Measurements from ENCODE around the gene CDH4.

CDH4 gene

DNA sequence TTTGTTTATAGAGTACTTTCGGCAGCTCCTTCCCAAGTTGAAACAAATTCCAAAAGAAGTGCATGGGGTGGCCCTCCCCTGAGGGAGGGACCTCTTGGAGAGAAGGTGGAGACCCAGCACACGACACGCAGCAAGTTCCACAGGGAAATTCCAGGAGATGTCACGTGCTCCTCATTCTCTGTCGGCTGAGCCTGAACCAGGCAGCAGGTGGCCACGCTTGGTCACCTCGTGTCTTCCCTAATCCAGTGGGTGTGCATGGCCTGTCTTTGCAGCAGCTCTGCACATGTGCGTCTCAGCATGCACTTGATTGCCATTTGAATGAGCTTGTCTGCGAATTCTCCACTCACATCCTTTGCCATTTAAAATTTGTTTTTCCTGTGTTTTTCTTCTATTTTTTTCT is 357.4 kb downstream of the CDH4 start:
- H3K4me1 ChIP-seq (ENCODE audit: control insufficient read depth in 2 of 2, insufficient read depth in 1 of 2, low read depth in 1 of 2, low read length in 2 of 2) = no peaks in the 10 kb centered on the region
- H2BK12ac ChIP-seq (ENCODE audit: low read length) = no peak overlapping the region
- no peaks in the 10 kb centered on the region for H3K27me3 ChIP-seq (ENCODE audit: control insufficient read depth in 3 of 3, insufficient read depth in 3 of 3, low read depth in 1 of 3, low read length in 3 of 3)
- no peak overlapping the region for H3K4me2 ChIP-seq (ENCODE audit: insufficient read depth, low read length, poor library complexity, severe bottlenecking)
- H3K27ac ChIP-seq (replicated peaks; ENCODE audit: low read length) = no peak overlapping the region
- H2BK120ac ChIP-seq (ENCODE audit: low read depth, low read length) = no peak overlapping the region
- no peak overlapping the region for H2AFZ ChIP-seq (ENCODE audit: low read length)
- H3K23ac ChIP-seq (ENCODE audit: low read depth, low read length, poor library complexity) = no peak overlapping the region
- H3K18ac ChIP-seq (ENCODE audit: low read length) = no peak overlapping the region
- H4K91ac ChIP-seq (ENCODE audit: low read depth, low read length, poor library complexity) = no peak overlapping the region
- H4K8ac ChIP-seq (ENCODE audit: low read depth, low read length) = no peak overlapping the region
- no peak overlapping the region for H2BK5ac ChIP-seq (ENCODE audit: low read length)
- no peak for DNase-seq (ENCODE audit: low spot score)
- H2AK5ac ChIP-seq (ENCODE audit: low read depth, low read length) = no peak overlapping the region
- H3K36me3 ChIP-seq (replicated peaks in 1 of 2; ENCODE audit: control insufficient read depth in 2 of 2, insufficient read depth in 2 of 2, low read length in 2 of 2) = no peaks in the 10 kb centered on the region
- H3K9ac ChIP-seq (ENCODE audit: low read depth, low read length, poor library complexity) = no peak overlapping the region
- peaks cover 6 to 11% of the 10 kb centered on the region in 2 donors for H3K9me3 ChIP-seq (replicated peaks in 1 of 2; ENCODE audit: control insufficient read depth in 2 of 2, insufficient read depth in 1 of 2, low read depth in 1 of 2, low read length in 2 of 2)
- no CpG with 5 or more reads among the region's 9 CpGs for WGBS, 2 donors (ENCODE audit: extremely low coverage in 2 of 2, insufficient read length in 2 of 2, insufficient replicate concordance in 1 of 2)
- no peaks in the 10 kb centered on the region for H3K79me1 ChIP-seq (ENCODE audit: low read depth, low read length)
- H2BK15ac ChIP-seq (ENCODE audit: low read length) = no peak overlapping the region
- H3K14ac ChIP-seq (ENCODE audit: low read length) = no peak overlapping the region
- H3K4me3 ChIP-seq (ENCODE audit: low read length in 2 of 2) = no peak overlapping the region
- H3K4ac ChIP-seq (ENCODE audit: low read length) = no peak overlapping the region

DNA sequence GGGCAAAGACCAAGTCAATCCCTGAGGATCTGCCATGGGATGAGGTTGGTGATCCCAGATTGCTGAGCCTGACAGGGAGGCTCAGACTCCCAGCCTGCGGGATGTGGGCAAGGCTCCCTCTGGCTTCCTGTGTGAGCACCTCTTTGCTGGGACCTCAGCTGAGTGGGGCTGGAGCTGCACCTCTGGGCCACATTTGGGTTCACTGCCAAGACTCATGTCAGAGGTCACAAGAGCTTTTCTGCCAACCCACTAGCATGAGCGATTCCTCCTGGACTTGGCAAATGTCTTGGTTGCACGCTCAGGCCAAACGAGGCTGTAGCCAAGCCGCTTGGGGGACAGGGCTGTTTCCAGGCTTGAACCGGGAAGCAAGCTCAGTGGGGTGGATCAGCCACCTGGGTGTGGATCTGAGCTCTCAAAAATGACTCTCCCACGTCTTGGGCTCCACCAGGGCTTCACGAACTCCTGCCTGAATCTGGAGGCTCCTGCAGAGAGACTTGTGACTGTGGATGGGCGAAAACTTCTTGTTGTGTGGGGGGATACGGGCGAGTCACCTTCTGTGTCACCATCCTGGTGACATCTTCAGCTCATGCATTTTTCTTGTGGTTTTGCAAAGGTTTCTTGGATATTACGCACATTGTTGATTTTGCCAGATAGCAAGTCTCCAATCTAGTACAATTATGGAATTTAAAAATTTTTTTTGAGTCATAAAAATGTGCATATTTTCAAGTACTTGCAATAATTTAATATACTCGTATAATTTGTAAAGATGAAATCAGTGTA is 359.5 kb downstream of the CDH4 start:
- H2BK12ac ChIP-seq (ENCODE audit: low read length) = no peak overlapping the region

GRCh38 chr20:61613917-61614705 is 362.1 kb downstream of the CDH4 start:
- no peak overlapping the region for H2BK15ac ChIP-seq (ENCODE audit: low read length)
- DNase-seq (ENCODE audit: low spot score) = no peak
- H3K4me1 ChIP-seq (ENCODE audit: control insufficient read depth in 2 of 2, insufficient read depth in 1 of 2, low read depth in 1 of 2, low read length in 2 of 2) = peaks cover 0 to 6% of the 10 kb centered on the region in 2 donors
- H2AK5ac ChIP-seq (ENCODE audit: low read depth, low read length) = no peak overlapping the region
- no peak overlapping the region for H3K9ac ChIP-seq (ENCODE audit: low read depth, low read length, poor library complexity)
- H3K27ac ChIP-seq (replicated peaks; ENCODE audit: low read length) = no peak overlapping the region
- no CpG with 5 or more reads among the region's 13 CpGs for WGBS, 2 donors (ENCODE audit: extremely low coverage in 2 of 2, insufficient read length in 2 of 2, insufficient replicate concordance in 1 of 2)
- no peak overlapping the region for H2BK120ac ChIP-seq (ENCODE audit: low read depth, low read length)
- no peak overlapping the region for H3K14ac ChIP-seq (ENCODE audit: low read length)
- H3K9me3 ChIP-seq (replicated peaks in 1 of 2; ENCODE audit: control insufficient read depth in 2 of 2, insufficient read depth in 1 of 2, low read depth in 1 of 2, low read length in 2 of 2) = peaks cover 6 to 19% of the 10 kb centered on the region in 2 donors
- H3K4me2 ChIP-seq (ENCODE audit: insufficient read depth, low read length, poor library complexity, severe bottlenecking) = no peak overlapping the region
- H3K79me1 ChIP-seq (ENCODE audit: low read depth, low read length) = no peaks in the 10 kb centered on the region
- H3K4ac ChIP-seq (ENCODE audit: low read length) = no peak overlapping the region
- no peak overlapping the region for H3K18ac ChIP-seq (ENCODE audit: low read length)
- no peaks in the 10 kb centered on the region for H3K27me3 ChIP-seq (ENCODE audit: control insufficient read depth in 3 of 3, insufficient read depth in 3 of 3, low read depth in 1 of 3, low read length in 3 of 3)
- no peak overlapping the region for H2AFZ ChIP-seq (ENCODE audit: low read length)
- H3K23ac ChIP-seq (ENCODE audit: low read depth, low read length, poor library complexity) = no peak overlapping the region
- H3K36me3 ChIP-seq (replicated peaks in 1 of 2; ENCODE audit: control insufficient read depth in 2 of 2, insufficient read depth in 2 of 2, low read length in 2 of 2) = no peaks in the 10 kb centered on the region
- H4K8ac ChIP-seq (ENCODE audit: low read depth, low read length) = no peak overlapping the region
- no peak overlapping the region for H2BK12ac ChIP-seq (ENCODE audit: low read length)
- no peak overlapping the region for H3K4me3 ChIP-seq (ENCODE audit: low read length in 2 of 2)
- no peak overlapping the region for H4K91ac ChIP-seq (ENCODE audit: low read depth, low read length, poor library complexity)
- no peak overlapping the region for H2BK5ac ChIP-seq (ENCODE audit: low read length)

More for the DNA sequence above, 359.5 kb downstream of the CDH4 start:
- H3K23ac ChIP-seq (ENCODE audit: low read depth, low read length, poor library complexity) = no peak overlapping the region
- DNase-seq (ENCODE audit: low spot score) = no peak
- H4K91ac ChIP-seq (ENCODE audit: low read depth, low read length, poor library complexity) = no peak overlapping the region
- no peak overlapping the region for H3K18ac ChIP-seq (ENCODE audit: low read length)
- H3K27ac ChIP-seq (replicated peaks; ENCODE audit: low read length) = no peak overlapping the region
- H2AK5ac ChIP-seq (ENCODE audit: low read depth, low read length) = no peak overlapping the region
- H3K4me1 ChIP-seq (ENCODE audit: control insufficient read depth in 2 of 2, insufficient read depth in 1 of 2, low read depth in 1 of 2, low read length in 2 of 2) = no peaks in the 10 kb centered on the region
- H3K4me2 ChIP-seq (ENCODE audit: insufficient read depth, low read length, poor library complexity, severe bottlenecking) = no peak overlapping the region
- no peak overlapping the region for H4K8ac ChIP-seq (ENCODE audit: low read depth, low read length)
- no peaks in the 10 kb centered on the region for H3K27me3 ChIP-seq (ENCODE audit: control insufficient read depth in 3 of 3, insufficient read depth in 3 of 3, low read depth in 1 of 3, low read length in 3 of 3)
- no peaks in the 10 kb centered on the region for H3K79me1 ChIP-seq (ENCODE audit: low read depth, low read length)
- H3K14ac ChIP-seq (ENCODE audit: low read length) = no peak overlapping the region
- H2BK120ac ChIP-seq (ENCODE audit: low read depth, low read length) = no peak overlapping the region
- no peak overlapping the region for H3K4me3 ChIP-seq (ENCODE audit: low read length in 2 of 2)
- no peak overlapping the region for H2BK15ac ChIP-seq (ENCODE audit: low read length)
- H3K9me3 ChIP-seq (replicated peaks in 1 of 2; ENCODE audit: control insufficient read depth in 2 of 2, insufficient read depth in 1 of 2, low read depth in 1 of 2, low read length in 2 of 2) = peaks cover 6 to 11% of the 10 kb centered on the region in 2 donors
- H3K9ac ChIP-seq (ENCODE audit: low read depth, low read length, poor library complexity) = no peak overlapping the region
- H2AFZ ChIP-seq (ENCODE audit: low read length) = no peak overlapping the region
- no CpG with 5 or more reads among the region's 13 CpGs for WGBS, 2 donors (ENCODE audit: extremely low coverage in 2 of 2, insufficient read length in 2 of 2, insufficient replicate concordance in 1 of 2)
- no peaks in the 10 kb centered on the region for H3K36me3 ChIP-seq (replicated peaks in 1 of 2; ENCODE audit: control insufficient read depth in 2 of 2, insufficient read depth in 2 of 2, low read length in 2 of 2)
- H3K4ac ChIP-seq (ENCODE audit: low read length) = no peak overlapping the region
- no peak overlapping the region for H2BK5ac ChIP-seq (ENCODE audit: low read length)

DNA sequence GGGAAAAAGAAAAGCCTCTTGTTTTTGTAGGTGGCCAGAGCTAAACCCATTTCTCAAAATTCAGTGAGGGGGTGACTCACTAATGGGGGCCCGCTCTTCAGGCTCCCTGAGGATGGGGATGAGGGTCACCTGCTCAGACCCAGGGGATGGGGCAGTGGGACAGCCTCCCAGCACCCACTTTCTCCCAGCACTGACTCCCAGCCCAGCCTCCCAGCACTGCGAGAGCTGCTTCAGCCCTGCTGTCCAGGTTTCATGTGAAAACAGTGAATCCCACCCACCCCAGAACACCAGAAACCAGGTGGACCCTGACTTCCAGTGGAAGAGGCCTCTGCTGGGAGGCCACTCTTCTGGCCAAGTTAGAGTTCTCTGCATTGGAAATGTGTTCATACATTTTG is 362.6 kb downstream of the CDH4 start:
- H2BK12ac ChIP-seq (ENCODE audit: low read length) = no peak overlapping the region
- H3K18ac ChIP-seq (ENCODE audit: low read length) = no peak overlapping the region
- no peak overlapping the region for H2AFZ ChIP-seq (ENCODE audit: low read length)
- no peak overlapping the region for H3K27ac ChIP-seq (replicated peaks; ENCODE audit: low read length)
- H3K23ac ChIP-seq (ENCODE audit: low read depth, low read length, poor library complexity) = no peak overlapping the region
- H2AK5ac ChIP-seq (ENCODE audit: low read depth, low read length) = no peak overlapping the region
- H3K9me3 ChIP-seq (replicated peaks in 1 of 2; ENCODE audit: control insufficient read depth in 2 of 2, insufficient read depth in 1 of 2, low read depth in 1 of 2, low read length in 2 of 2) = peaks cover 6 to 19% of the 10 kb centered on the region in 2 donors
- H3K9ac ChIP-seq (ENCODE audit: low read depth, low read length, poor library complexity) = no peak overlapping the region
- no peak overlapping the region for H3K14ac ChIP-seq (ENCODE audit: low read length)
- peaks cover 0 to 6% of the 10 kb centered on the region in 2 donors for H3K4me1 ChIP-seq (ENCODE audit: control insufficient read depth in 2 of 2, insufficient read depth in 1 of 2, low read depth in 1 of 2, low read length in 2 of 2)
- no peaks in the 10 kb centered on the region for H3K36me3 ChIP-seq (replicated peaks in 1 of 2; ENCODE audit: control insufficient read depth in 2 of 2, insufficient read depth in 2 of 2, low read length in 2 of 2)
- H3K27me3 ChIP-seq (ENCODE audit: control insufficient read depth in 3 of 3, insufficient read depth in 3 of 3, low read depth in 1 of 3, low read length in 3 of 3) = no peaks in the 10 kb centered on the region
- H2BK5ac ChIP-seq (ENCODE audit: low read length) = no peak overlapping the region
- no peak overlapping the region for H3K4me2 ChIP-seq (ENCODE audit: insufficient read depth, low read length, poor library complexity, severe bottlenecking)
- WGBS, 2 donors (ENCODE audit: extremely low coverage in 2 of 2, insufficient read length in 2 of 2, insufficient replicate concordance in 1 of 2) = no CpG with 5 or more reads among the region's 2 CpGs
- H4K8ac ChIP-seq (ENCODE audit: low read depth, low read length) = no peak overlapping the region
- no peak for DNase-seq (ENCODE audit: low spot score)
- no peak overlapping the region for H4K91ac ChIP-seq (ENCODE audit: low read depth, low read length, poor library complexity)
- no peak overlapping the region for H2BK15ac ChIP-seq (ENCODE audit: low read length)
- H3K4ac ChIP-seq (ENCODE audit: low read length) = no peak overlapping the region
- H3K79me1 ChIP-seq (ENCODE audit: low read depth, low read length) = no peaks in the 10 kb centered on the region
- no peak overlapping the region for H3K4me3 ChIP-seq (ENCODE audit: low read length in 2 of 2)
- H2BK120ac ChIP-seq (ENCODE audit: low read depth, low read length) = no peak overlapping the region
